T-helper 1 cell treated with Interleukin-12 subunit alpha and Interleukin-12 subunit beta and Interleukin-4 antibody, amounts not matched to agents 30 μg/mL and 1 μg/mL, for 36 hours (primary cell): ENCODE results near the gene HCAR2.
"Not testable (repeated sequence)": the region's sequence is repeated elsewhere in the genome, so short reads cannot be mapped to it uniquely, and the experiment has no call there.

Experiments
- H3K27ac Mint-ChIP-seq: one replicate; pipeline ENCODE4 v1.8.0; 2021; ENCODE audit warnings: mild to moderate bottlenecking, mixed read lengths
- H3K27me3 Mint-ChIP-seq: one replicate; pipeline ENCODE4 v1.8.0; 2021; ENCODE audit warnings: low read depth, mixed read lengths
- H3K36me3 Mint-ChIP-seq: one replicate; pipeline ENCODE4 v1.8.0; 2021; ENCODE audit warnings: low read depth, mixed read lengths
- H3K4me1 Mint-ChIP-seq: one replicate; pipeline ENCODE4 v1.8.0; 2021; ENCODE audit warnings: low read depth, mixed read lengths
- H3K4me3 Mint-ChIP-seq: one replicate; pipeline ENCODE4 v1.8.0; 2021; ENCODE audit warnings: mild to moderate bottlenecking, moderate library complexity, mixed read lengths
- H3K9me3 Mint-ChIP-seq: one replicate; pipeline ENCODE4 v1.8.0; 2021; ENCODE audit warnings: mixed read lengths

HCAR2 gene

DNA sequence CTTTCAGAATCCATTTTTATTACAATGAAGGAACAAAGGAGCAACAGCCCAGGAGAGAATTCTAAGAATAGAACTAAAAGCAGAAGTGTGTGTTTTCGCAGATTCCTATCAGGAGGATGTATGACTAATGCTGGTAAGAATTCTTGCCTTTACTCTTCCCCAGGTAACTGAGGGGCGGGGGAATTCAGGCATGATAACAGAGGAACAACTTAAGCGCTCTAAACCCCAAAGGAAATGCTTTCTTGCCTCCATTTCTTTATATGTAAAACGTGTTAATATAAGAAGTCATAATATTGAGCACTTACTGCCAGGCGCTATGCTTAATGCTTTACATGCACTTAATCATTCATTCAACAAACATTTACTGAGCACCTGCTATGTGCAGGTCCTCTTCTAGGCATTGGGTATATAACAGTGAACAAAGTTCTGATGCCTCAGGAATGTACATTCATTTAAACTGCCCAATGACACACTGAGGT is 23.0 kb upstream of the HCAR2 start:
- H3K27ac Mint-ChIP-seq = peak overlapping the region; percentile 80
- H3K4me3 Mint-ChIP-seq = peak overlapping the region; percentile 64
- no peaks in the 10 kb centered on the region for H3K27me3 Mint-ChIP-seq
- peaks cover 3% of the 10 kb centered on the region for H3K36me3 Mint-ChIP-seq
- no peaks in the 10 kb centered on the region for H3K9me3 Mint-ChIP-seq
- H3K4me1 Mint-ChIP-seq = peaks cover 55% of the 10 kb centered on the region

DNA sequence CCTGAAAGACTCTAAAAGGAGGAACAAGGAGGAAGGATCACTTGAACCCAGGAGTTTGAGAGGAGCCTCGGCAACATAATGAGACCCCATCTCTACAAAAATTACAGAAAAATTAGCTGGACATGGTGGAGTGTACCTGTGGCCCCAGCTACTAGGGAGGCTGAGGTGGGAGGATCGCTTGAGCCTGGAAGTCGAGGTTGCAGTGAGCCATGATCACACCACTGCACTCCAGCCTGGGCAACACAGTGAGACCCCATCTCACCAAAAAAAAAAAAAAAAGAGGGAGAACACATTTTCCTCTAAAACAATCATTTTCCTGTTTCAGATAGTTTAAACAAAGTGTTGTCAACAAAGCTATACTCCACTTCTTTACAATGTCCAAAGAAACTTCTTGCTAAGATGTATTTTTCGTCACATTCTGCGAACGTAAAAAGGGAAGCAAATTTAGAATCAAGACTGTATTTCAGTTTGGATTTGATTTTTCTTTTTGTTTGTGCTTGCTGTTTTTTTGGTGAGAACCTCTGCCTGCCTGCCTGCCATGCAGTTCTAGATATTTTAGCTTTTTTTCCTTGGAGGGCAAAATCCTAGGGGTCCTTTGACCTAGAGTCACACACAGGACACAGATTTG is 22.4 kb upstream of the HCAR2 start:
- no peaks in the 10 kb centered on the region for H3K9me3 Mint-ChIP-seq
- peaks cover 53% of the 10 kb centered on the region for H3K4me1 Mint-ChIP-seq
- peak overlapping the region; percentile 64 for H3K4me3 Mint-ChIP-seq
- H3K27ac Mint-ChIP-seq = peak overlapping the region; percentile 80
- H3K27me3 Mint-ChIP-seq = no peaks in the 10 kb centered on the region
- H3K36me3 Mint-ChIP-seq = peaks cover 3% of the 10 kb centered on the region

DNA sequence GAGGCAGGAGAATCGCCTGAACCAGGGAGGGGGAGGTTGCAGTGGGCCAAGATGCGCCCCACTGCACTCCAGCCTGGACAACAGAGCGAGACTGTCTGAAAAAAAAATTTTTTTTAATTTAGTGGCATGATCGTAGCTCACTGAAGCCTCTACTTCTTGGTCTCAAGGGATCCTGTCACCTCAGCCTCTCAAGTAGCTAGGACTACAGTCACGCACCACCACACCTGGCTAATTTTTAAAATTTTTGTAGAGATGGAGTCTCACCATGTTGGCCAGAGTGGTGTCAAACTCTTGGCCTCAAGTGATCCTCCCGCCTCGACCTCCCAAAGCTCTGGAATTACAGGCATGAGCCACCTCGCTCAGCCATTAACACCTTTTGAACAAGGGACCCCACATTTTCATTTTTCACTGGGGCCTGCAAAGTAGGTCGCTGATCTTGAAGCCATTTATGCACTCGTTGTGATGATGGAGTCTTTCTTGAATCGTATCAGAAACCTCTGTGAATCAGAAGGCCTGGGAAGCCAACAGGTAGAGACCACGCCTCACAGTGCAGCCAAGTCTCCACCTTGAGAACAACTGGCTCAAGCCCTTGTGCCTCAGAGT is 21.6 kb upstream of the HCAR2 start:
- Mint-ChIP-seq H3K27ac (no peak overlapping the region), H3K4me1 (peaks cover 49% of the 10 kb centered on the region), H3K27me3 (no peaks in the 10 kb centered on the region), H3K9me3 (no peaks in the 10 kb centered on the region), H3K36me3 (peaks cover 3% of the 10 kb centered on the region), H3K4me3 (no peak overlapping the region)

DNA sequence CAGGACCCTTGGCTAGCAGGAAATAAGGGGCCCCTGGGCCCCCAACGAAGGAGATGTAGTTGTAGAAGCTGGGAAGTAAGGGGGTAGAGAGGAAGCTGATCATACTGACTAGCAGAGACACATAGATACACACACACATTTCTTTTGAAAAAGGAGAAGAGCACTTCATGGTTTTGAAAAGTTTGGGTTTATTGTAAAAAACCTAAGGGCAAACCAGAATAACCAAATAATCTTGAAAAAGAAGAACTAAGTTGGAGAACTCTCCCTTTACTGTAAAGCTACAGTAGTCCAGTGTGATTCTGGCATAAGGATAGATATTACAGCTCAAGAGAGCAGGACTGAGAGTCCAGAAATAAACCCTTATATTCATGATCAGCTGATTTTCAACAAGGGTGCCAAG is 19.2 kb upstream of the HCAR2 start:
- Mint-ChIP-seq H3K9me3 (no peaks in the 10 kb centered on the region), H3K4me3 (no peak overlapping the region), H3K27ac (no peak overlapping the region), H3K4me1 (peaks cover 32% of the 10 kb centered on the region), H3K36me3 (peaks cover 2% of the 10 kb centered on the region), H3K27me3 (no peaks in the 10 kb centered on the region)

DNA sequence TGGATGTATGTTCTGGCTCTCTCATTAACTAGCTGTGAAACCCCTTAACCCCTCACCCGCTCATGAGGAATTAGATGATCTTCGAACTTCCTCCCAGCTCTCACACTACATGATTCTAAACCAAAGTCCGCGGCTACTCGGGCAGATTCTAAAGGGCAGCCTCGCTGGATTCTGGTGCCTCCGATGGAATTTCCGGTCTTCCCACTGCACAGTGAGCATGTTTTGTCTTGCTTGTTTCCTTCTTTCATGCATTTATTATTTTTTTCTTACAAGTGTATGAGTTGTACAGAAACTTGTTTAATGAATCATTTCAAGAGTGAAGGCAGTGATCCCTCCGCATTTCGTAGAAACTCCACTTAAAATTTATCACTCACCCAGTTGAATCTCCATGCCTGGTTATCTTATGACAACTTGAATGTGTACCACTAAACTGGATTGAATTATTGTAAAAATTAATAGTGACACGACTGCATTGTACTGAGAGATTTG is 17.9 kb upstream of the HCAR2 start:
- H3K4me3 Mint-ChIP-seq = peak overlapping the region; percentile 5
- H3K27ac Mint-ChIP-seq = peak overlapping the region; percentile 29
- H3K27me3 Mint-ChIP-seq = no peaks in the 10 kb centered on the region
- H3K36me3 Mint-ChIP-seq = peaks cover 2% of the 10 kb centered on the region
- H3K4me1 Mint-ChIP-seq = peaks cover 28% of the 10 kb centered on the region
- no peaks in the 10 kb centered on the region for H3K9me3 Mint-ChIP-seq

DNA sequence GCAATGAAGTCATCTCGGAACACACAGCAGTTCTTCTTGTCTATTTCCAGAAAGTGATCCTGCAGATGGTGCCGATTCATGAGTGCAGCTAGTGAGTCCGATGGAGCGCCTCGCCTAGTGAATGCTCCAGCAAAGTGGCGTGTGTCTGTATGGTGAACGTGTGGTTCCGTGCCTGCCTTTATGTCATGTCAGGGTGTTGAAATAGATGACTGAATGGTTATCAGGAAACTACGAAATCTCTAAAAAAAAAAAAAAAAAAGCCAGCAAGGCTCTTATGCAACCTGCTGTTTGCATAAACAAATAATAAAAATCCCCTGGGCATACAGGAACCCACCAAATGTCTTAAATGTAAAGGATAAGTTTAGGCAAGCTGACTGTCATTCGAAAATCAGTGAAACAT is 13.5 kb upstream of the HCAR2 start, which contains the start of gene HCAR3:
Gene HCAR3, minus strand, starts transcription at position 154 of the 400 bp plus-strand sequence. Its CDS starts 74 bp downstream, at position 80.
- not testable (repeated sequence) for H3K36me3 Mint-ChIP-seq, H3K4me1 Mint-ChIP-seq, H3K9me3 Mint-ChIP-seq, H3K27ac Mint-ChIP-seq, H3K27me3 Mint-ChIP-seq, H3K4me3 Mint-ChIP-seq

DNA sequence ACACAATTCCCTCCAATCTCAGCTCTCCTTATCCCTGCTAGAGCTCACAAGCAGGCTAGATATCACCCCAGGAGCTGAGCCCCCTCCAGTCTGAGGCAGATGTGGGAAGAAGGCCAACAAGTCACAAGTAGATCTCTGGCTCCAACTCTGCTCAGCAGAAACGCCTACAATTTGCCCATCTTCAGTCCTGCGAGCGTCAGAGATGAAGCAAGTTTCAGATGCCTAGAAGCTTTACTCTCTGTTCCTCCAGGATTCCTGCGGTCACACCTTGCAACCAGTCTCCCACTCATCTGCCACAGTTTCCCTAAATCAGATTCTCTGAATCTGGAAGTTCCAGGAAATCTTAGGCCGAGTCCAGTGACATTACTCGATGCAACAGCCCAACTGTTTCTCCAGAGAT is 12.1 kb upstream of the HCAR2 start:
- H3K27ac Mint-ChIP-seq, H3K27me3 Mint-ChIP-seq, H3K9me3 Mint-ChIP-seq, H3K36me3 Mint-ChIP-seq, H3K4me1 Mint-ChIP-seq, H3K4me3 Mint-ChIP-seq: not testable (repeated sequence)

DNA sequence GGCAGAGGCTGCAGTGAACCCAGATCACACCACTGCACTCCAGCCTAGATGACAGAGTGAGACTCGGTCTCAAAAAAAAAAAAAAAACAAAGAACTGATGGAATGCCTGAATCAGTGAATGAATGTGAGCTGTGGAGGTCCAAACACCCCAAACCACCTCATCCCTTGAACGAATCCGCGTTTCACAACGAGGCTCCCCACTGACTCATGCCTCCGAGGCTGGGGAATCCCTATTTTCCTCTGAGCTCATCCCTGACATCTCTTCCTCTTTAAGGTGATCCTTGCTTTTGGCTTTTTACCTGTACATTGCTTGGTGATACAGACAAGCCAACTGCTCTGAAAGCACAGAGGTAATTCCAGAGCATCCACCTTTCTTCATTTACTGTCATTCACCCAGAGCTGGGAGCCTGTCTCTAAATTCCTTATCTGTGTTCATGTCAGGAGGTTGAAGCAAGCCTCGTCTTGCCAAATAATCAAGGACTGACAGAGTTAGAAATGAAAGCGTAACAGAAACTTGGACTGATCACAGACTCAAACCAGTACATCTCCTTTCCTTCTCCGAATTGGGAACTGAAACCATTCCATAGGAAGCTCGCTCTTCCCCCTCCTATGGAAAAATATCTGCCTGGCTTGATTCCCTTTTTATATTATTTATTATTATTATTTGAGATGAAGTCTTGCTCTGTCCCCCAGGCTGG is 10.5 kb upstream of the HCAR2 start:
- H3K27me3 Mint-ChIP-seq, H3K9me3 Mint-ChIP-seq, H3K27ac Mint-ChIP-seq, H3K4me1 Mint-ChIP-seq, H3K4me3 Mint-ChIP-seq, H3K36me3 Mint-ChIP-seq: not testable (repeated sequence)

DNA sequence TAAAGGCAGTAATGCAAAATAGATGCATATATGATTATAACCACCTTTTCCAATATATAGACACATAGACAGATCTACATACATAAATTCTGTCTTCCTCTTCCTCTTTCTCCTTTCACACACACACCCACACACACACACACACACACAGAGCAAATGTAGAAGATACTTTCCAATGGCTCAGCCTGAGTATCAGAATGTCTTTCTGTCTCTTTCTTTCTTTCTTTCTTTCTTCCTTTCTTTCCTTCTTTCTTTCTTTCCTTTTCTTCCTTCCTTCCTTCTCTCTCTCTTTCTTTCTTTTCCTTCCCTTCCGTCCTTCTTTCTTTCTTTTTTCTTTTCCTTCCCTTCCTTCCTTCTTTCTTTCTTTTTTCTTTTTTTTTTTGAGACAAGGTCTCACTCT is 8.1 kb upstream of the HCAR2 start:
- not testable (repeated sequence) for H3K4me3 Mint-ChIP-seq, H3K9me3 Mint-ChIP-seq, H3K36me3 Mint-ChIP-seq, H3K27me3 Mint-ChIP-seq, H3K4me1 Mint-ChIP-seq, H3K27ac Mint-ChIP-seq

DNA sequence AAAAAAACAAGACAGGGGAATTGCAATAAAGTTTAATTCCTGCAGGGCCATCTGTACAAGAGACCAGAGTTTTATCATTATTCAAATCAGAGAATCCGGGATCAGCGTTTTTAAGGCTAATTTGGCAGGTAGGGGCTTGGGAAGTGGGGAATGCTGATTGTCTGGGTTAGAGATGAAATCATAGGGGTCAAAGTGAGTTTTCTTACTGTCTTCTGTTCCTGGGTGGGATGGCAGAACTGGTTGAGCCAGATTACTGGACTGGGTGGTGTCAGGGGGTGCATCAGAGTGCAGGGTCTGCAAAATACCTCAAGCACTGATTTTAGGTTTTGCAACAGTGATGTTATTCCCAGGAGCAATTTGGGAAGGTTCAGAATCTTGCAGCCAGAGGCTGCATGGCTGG is 7.2 kb upstream of the HCAR2 start:
- not testable (repeated sequence) for H3K4me1 Mint-ChIP-seq, H3K4me3 Mint-ChIP-seq, H3K36me3 Mint-ChIP-seq, H3K9me3 Mint-ChIP-seq, H3K27ac Mint-ChIP-seq, H3K27me3 Mint-ChIP-seq

DNA sequence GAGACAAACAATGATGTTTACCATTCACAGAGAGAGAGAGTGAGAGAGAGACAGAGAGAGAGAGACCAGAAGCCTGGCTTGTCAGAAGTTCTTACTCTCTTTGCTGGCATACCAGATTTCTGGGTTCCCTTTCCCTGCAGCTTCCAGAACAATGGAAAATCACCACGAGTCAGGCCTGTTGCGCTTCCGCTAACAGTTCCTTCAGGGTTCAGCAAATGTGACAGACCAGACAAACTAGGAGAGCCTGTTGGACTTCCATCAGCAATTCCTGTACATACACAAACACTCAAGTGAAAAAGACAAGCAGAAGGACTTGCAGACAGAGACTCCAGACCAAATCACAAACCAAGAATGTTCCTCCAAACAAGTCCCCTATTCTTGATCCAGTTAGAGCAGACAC is 6.1 kb upstream of the HCAR2 start:
- H3K27ac Mint-ChIP-seq, H3K36me3 Mint-ChIP-seq, H3K27me3 Mint-ChIP-seq, H3K4me1 Mint-ChIP-seq, H3K9me3 Mint-ChIP-seq, H3K4me3 Mint-ChIP-seq: not testable (repeated sequence)

DNA sequence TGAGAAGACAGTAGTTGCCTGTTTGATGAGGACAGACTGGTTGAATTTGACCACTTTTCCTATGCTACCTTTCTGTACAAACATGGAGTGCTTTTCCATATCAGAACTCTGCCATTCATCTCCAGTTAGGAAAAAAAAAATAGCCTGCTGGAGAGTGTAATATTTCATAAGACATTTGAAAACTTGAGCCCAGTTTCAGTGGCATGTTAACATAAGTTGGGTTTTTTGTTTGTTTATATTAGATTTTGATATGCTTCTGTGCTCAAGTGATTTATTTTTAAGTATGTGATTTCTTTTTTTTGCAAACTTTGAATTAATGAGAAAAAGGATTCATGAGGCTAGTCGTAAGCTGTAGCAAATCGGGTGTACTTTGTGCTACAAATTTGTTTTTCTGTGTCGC is 684 bp upstream of the HCAR2 start:
- H3K27ac Mint-ChIP-seq, H3K4me1 Mint-ChIP-seq, H3K27me3 Mint-ChIP-seq, H3K36me3 Mint-ChIP-seq, H3K4me3 Mint-ChIP-seq, H3K9me3 Mint-ChIP-seq: not testable (repeated sequence)

DNA sequence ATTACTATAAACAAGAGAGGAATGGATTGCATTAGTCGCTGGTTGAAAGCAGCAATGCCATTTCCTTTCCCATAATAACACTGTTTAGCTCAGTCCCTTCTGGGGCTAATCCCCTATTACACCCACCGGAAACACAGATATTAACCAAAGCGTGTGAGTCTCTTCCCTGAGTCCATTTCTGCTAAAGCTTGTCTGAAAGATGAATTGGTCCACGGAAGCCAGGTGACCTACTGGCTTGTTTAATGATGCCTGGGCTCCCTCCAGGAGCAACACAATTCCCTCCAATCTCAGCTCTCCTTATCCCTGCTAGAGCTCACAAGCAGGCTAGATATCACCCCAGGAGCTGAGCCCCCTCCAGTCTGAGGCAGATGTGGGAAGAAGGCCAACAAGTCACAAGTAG is 1.7 kb downstream of the HCAR2 start:
- H3K36me3 Mint-ChIP-seq, H3K9me3 Mint-ChIP-seq, H3K27me3 Mint-ChIP-seq, H3K4me1 Mint-ChIP-seq, H3K4me3 Mint-ChIP-seq, H3K27ac Mint-ChIP-seq: not testable (repeated sequence)

DNA sequence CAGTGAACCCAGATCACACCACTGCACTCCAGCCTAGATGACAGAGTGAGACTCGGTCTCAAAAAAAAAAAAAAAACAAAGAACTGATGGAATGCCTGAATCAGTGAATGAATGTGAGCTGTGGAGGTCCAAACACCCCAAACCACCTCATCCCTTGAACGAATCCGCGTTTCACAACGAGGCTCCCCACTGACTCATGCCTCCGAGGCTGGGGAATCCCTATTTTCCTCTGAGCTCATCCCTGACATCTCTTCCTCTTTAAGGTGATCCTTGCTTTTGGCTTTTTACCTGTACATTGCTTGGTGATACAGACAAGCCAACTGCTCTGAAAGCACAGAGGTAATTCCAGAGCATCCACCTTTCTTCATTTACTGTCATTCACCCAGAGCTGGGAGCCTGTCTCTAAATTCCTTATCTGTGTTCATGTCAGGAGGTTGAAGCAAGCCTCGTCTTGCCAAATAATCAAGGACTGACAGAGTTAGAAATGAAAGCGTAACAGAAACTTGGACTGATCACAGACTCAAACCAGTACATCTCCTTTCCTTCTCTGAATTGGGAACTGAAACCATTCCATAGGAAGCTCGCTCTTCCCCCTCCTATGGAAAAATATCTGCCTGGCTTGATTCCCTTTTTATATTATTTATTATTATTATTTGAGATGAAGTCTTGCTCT is 3.0 kb downstream of the HCAR2 start:
- not testable (repeated sequence) for H3K9me3 Mint-ChIP-seq, H3K27ac Mint-ChIP-seq, H3K4me3 Mint-ChIP-seq, H3K4me1 Mint-ChIP-seq, H3K27me3 Mint-ChIP-seq, H3K36me3 Mint-ChIP-seq

DNA sequence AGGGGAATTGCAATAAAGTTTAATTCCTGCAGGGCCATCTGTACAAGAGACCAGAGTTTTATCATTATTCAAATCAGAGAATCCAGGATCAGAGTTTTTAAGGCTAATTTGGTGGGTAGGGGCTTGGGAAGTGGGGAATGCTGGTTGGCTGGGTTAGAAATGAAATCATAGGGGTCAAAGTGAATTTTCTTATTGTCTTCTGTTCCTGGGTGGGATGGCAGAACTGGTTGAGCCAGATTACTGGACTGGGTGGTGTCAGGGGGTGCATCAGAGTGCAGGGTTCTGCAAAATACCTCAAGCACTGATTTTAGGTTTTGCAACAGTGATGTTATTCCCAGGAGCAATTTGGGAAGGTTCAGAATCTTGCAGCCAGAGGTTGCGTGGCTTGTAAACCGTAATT is 6.2 kb downstream of the HCAR2 start:
- not testable (repeated sequence) for H3K9me3 Mint-ChIP-seq, H3K4me3 Mint-ChIP-seq, H3K36me3 Mint-ChIP-seq, H3K27ac Mint-ChIP-seq, H3K4me1 Mint-ChIP-seq, H3K27me3 Mint-ChIP-seq
